H9 (cell line): ENCODE measurements around the gene ARHGEF7. TPM values are rescaled to one million over a fixed set of nuclear protein-coding genes. Genes with fewer than 3 reads are reported as not detected.

Experiments
- DNase-seq: peaks from one replicate; pipeline ENCODE4 v3.0.0-alpha.2; 2017
- H2AFZ ChIP-seq: one replicate; pipeline ENCODE4 v1.6.1; 2013; ENCODE audit warnings: mild to moderate bottlenecking, low read length, control low read depth, moderate library complexity
- H2AK5ac ChIP-seq: 2 replicates; pipeline ENCODE4 v1.6.1; 2013; ENCODE audit warnings: low read length, control low read depth, mixed read lengths; ENCODE audit not compliant: insufficient read length
- H2BK120ac ChIP-seq: one replicate; pipeline ENCODE4 v1.6.1; 2013; ENCODE audit warnings: low read depth, mild to moderate bottlenecking, low read length, control low read depth, inconsistent platforms; ENCODE audit not compliant: poor library complexity, severe bottlenecking
- H2BK12ac ChIP-seq: 2 replicates; pipeline ENCODE4 v1.6.1; 2013; ENCODE audit warnings: low read length, control low read depth, mixed read lengths, low read depth; ENCODE audit not compliant: insufficient read length
- H2BK15ac ChIP-seq: 2 replicates; pipeline ENCODE4 v1.6.1; 2013; ENCODE audit warnings: low read depth, low read length, control low read depth
- H2BK20ac ChIP-seq: one replicate; pipeline ENCODE4 v1.6.1; 2013; ENCODE audit warnings: low read depth, mild to moderate bottlenecking, low read length, control low read depth, inconsistent platforms; ENCODE audit not compliant: poor library complexity, severe bottlenecking
- H2BK5ac ChIP-seq: 2 replicates; pipeline ENCODE4 v1.6.1; 2013; ENCODE audit warnings: low read length, control low read depth, mixed read lengths; ENCODE audit not compliant: insufficient read length
- H3K14ac ChIP-seq: 2 replicates; pipeline ENCODE4 v1.6.1; 2013; ENCODE audit warnings: low read length, control low read depth; ENCODE audit not compliant: insufficient read depth
- H3K18ac ChIP-seq: 2 replicates; pipeline ENCODE4 v1.6.1; 2013; ENCODE audit warnings: low read depth, mild to moderate bottlenecking, mixed read lengths, low read length, control low read depth; ENCODE audit not compliant: insufficient read length
- H3K23ac ChIP-seq: 2 replicates; pipeline ENCODE4 v1.6.1; 2013; ENCODE audit warnings: low read length, control low read depth, mixed read lengths, low read depth; ENCODE audit not compliant: insufficient read length
- H3K23me2 ChIP-seq: 2 replicates; pipeline ENCODE4 v1.6.1; 2013; ENCODE audit warnings: low read depth, mild to moderate bottlenecking, mixed read lengths, low read length, control low read depth; ENCODE audit not compliant: insufficient read length, poor library complexity, severe bottlenecking
- H3K27ac ChIP-seq: 2 replicates; pipeline ENCODE4 v1.5.1; 2013; ENCODE audit warnings: low read length, control low read depth, mixed read lengths, low read depth; ENCODE audit not compliant: insufficient read length
- H3K27me3 ChIP-seq: 2 replicates; pipeline ENCODE4 v1.6.1; 2013; ENCODE audit warnings: low read length, control low read depth, inconsistent platforms; ENCODE audit not compliant: insufficient read depth
- H3K4ac ChIP-seq: 2 replicates; pipeline ENCODE4 v1.6.1; 2013; ENCODE audit warnings: low read depth, mild to moderate bottlenecking, control low read depth, inconsistent platforms, low read length, moderate library complexity
- H3K4me1 ChIP-seq: 2 replicates; pipeline ENCODE4 v1.6.1; 2013; ENCODE audit warnings: low read length, control low read depth, inconsistent platforms; ENCODE audit not compliant: insufficient read depth
- H3K4me2 ChIP-seq: 2 replicates; pipeline ENCODE4 v1.6.1; 2013; ENCODE audit warnings: low read length, control low read depth, mixed read lengths; ENCODE audit not compliant: insufficient read length, insufficient read depth
- H3K56ac ChIP-seq: 2 replicates; pipeline ENCODE4 v1.6.1; 2013; ENCODE audit warnings: low read depth, mild to moderate bottlenecking, mixed read lengths, low read length, control low read depth; ENCODE audit not compliant: insufficient read length
- H3K79me1 ChIP-seq: 2 replicates; pipeline ENCODE4 v1.6.1; 2013; ENCODE audit warnings: low read depth, mild to moderate bottlenecking, moderate library complexity, low read length, control low read depth, inconsistent platforms; ENCODE audit not compliant: insufficient read depth, poor library complexity, severe bottlenecking
- H3K79me2 ChIP-seq: 2 replicates; pipeline ENCODE4 v1.6.1; 2013; ENCODE audit warnings: low read length, control low read depth, inconsistent platforms; ENCODE audit not compliant: insufficient read depth
- H3K9ac ChIP-seq: 2 replicates; pipeline ENCODE4 v1.6.1; 2013; ENCODE audit warnings: low read length, control low read depth, mixed read lengths; ENCODE audit not compliant: insufficient read length; ENCODE audit errors: extremely low read depth
- H3K9me3 ChIP-seq: one replicate; pipeline ENCODE4 v1.6.1; 2013; ENCODE audit warnings: low read depth, low read length, inconsistent platforms; ENCODE audit not compliant: control insufficient read depth
- H3T11ph ChIP-seq: one replicate; pipeline ENCODE4 v1.6.1; 2013; ENCODE audit warnings: mild to moderate bottlenecking, low read length, control low read depth, inconsistent platforms
- H4K20me1 ChIP-seq: one replicate; pipeline ENCODE4 v1.6.1; 2013; ENCODE audit not compliant: control insufficient read depth, insufficient read length, insufficient read depth
- H4K5ac ChIP-seq: 2 replicates; pipeline ENCODE4 v1.6.1; 2013; ENCODE audit warnings: low read depth, mild to moderate bottlenecking, mixed read lengths, low read length, control low read depth; ENCODE audit not compliant: insufficient read length
- H4K8ac ChIP-seq: replicated peaks from 2 replicates; pipeline ENCODE4 v1.6.1; 2013; ENCODE audit warnings: low read length, control low read depth, mixed read lengths, low read depth; ENCODE audit not compliant: insufficient read length
- H4K91ac ChIP-seq: 2 replicates; pipeline ENCODE4 v1.6.1; 2013; ENCODE audit warnings: low read depth, mild to moderate bottlenecking, moderate library complexity, mixed read lengths, low read length, control low read depth; ENCODE audit not compliant: insufficient read length
- H3K27ac Mint-ChIP-seq, 3 experiments: 2 replicates in 2 of 3; 3 replicates in 1 of 3; pipeline ENCODE4 v1.8.0; 2020 to 2021; ENCODE audit warnings: mixed read lengths in 3 of 3, mild to moderate bottlenecking in 1 of 3, moderate library complexity in 1 of 3
- H3K27me3 Mint-ChIP-seq: 2 replicates; pipeline ENCODE4 v1.8.0; 2021; ENCODE audit warnings: low read depth, mild to moderate bottlenecking, moderate library complexity, mixed read lengths
- H3K36me3 Mint-ChIP-seq, 3 experiments: 2 replicates in 2 of 3; 3 replicates in 1 of 3; pipeline ENCODE4 v1.8.0; 2020 to 2021; ENCODE audit warnings: low read depth in 3 of 3, mixed read lengths in 3 of 3; ENCODE audit not compliant: insufficient read depth in 1 of 3
- H3K4me1 Mint-ChIP-seq, 2 experiments: 2 replicates each; pipeline ENCODE4 v1.8.0; 2020; ENCODE audit warnings: mixed read lengths in 2 of 2
- H3K4me3 Mint-ChIP-seq, 2 experiments: 2 replicates in 1 of 2; 3 replicates in 1 of 2; pipeline ENCODE4 v1.8.0; 2020 to 2021; ENCODE audit warnings: mild to moderate bottlenecking in 2 of 2, mixed read lengths in 2 of 2, moderate library complexity in 1 of 2
- H3K9me3 Mint-ChIP-seq, 2 experiments: 2 replicates in 1 of 2; 3 replicates in 1 of 2; pipeline ENCODE4 v1.8.0; 2020; ENCODE audit warnings: mild to moderate bottlenecking in 2 of 2, mixed read lengths in 2 of 2, moderate library complexity in 1 of 2
- CTCF ChIP-seq: fragments of 200-600 bp; sonication (generic); conservative IDR thresholded peaks from 3 replicates; pipeline ENCODE4 v1.8.0; 2021; ENCODE audit warnings: antibody characterized with exemption, mild to moderate bottlenecking
- WGBS: extraction: QIAGEN DNeasy Blood & Tissue Kit; methylation state at CpG from one replicate; pipeline ENCODE4 v1.1.7; 2013; ENCODE audit warnings: missing lambda C conversion rate, low lambda C conversion rate, mixed read lengths; ENCODE audit not compliant: insufficient read length; ENCODE audit errors: extremely low coverage; 5-methylcytosine and 5-hydroxymethylcytosine counted together
- total RNA-seq: library from RNA; stranded (reverse); gene quantifications from 2 replicates; pipeline ENCODE4 v1.2.1, GENCODE V29; 2021

Gene ARHGEF7
- total RNA-seq, 1 experiment from 2014 or later, result 51.9 TPM

- Histone ChIP-seq H3K4me2 (no peak overlapping the region), H3T11ph (no peak overlapping the region), H3K79me2 (no peaks in the 10 kb centered on the region), H2BK15ac (no peak overlapping the region), H2BK5ac (no peak overlapping the region), H4K20me1 (no peaks in the 10 kb centered on the region), H3K14ac (no peak overlapping the region), H3K4ac (no peak overlapping the region), H3K18ac (no peak overlapping the region), H4K5ac (no peak overlapping the region), H3K9me3 (no peaks in the 10 kb centered on the region), H3K4me1 (no peaks in the 10 kb centered on the region), H3K27me3 (no peaks in the 10 kb centered on the region), H2AFZ (no peak overlapping the region), H3K23me2 (no peaks in the 10 kb centered on the region), H2AK5ac (no peak overlapping the region), H2BK120ac (no peak overlapping the region), H2BK20ac (no peak overlapping the region), H4K91ac (no peak overlapping the region), H3K79me1 (no peaks in the 10 kb centered on the region), H3K23ac (no peak overlapping the region), H3K27ac (no peak overlapping the region), H3K56ac (no peak overlapping the region), H3K9ac (no peak overlapping the region), H4K8ac (no peak overlapping the region), H2BK12ac (no peak overlapping the region)
- Mint-ChIP-seq H3K4me3 (no peak overlapping the region), H3K4me1 (no peaks in the 10 kb centered on the region), H3K36me3 (peaks cover 14 to 27% (median 26%) of the 10 kb centered on the region in 3 experiments), H3K27me3 (no peaks in the 10 kb centered on the region), H3K27ac (peak overlapping the region in 1 of 3 experiments; percentile 44; a peak in 1 of 7 replicates), H3K9me3 (no peaks in the 10 kb centered on the region)
- DNase-seq, result no peak
- TF ChIP-seq CTCF, result no peak
- WGBS, result no CpG with 5 or more reads among the region's 6 CpGs
Measured at GRCh38 chr13:111259058-111259457, 143.9 kb downstream of the ARHGEF7 start.
